Measurements from ENCODE around the gene PNPLA8. TPM values are rescaled to one million over a fixed set of nuclear protein-coding genes. Genes with fewer than 3 reads are reported as not detected.

PNPLA8 gene
- total RNA-seq, 2 experiments from 2014 or later = 23.0 to 26.4 TPM

DNA sequence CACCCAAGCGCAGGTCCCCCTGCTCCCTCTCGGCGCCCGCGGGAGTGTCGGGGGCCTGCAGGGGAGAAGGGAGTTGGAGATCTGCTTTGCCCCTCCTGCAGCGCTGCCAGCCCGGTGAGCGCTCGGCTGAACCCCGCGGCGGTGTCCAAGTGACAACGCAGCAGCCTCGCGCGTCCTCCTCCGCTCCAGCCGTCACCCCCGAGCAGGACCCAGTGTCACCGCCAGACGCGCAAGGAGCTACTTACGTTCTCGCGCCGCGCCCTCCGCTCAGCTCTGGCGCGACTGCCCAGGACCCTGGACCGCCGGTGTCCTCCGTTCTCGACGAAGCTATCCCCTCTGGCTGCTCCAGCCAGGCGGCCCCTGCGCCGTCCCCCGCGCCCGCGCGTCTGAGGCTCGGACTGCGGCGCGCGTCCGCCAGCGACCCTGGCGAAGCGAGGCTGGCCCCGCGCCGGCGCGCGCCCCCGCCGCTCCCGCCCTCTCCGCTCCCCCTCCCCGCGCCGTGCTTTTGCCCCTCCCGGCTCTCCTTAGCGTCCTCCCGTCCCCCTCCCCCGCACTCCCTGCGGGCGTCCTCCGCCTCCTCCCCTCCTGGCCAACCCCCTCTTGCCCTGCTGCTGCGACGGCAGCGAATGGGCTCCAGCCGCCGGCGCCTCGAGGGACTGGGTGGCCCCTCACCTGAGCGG, 69.8 kb downstream of the PNPLA8 start, which contains the start of gene NRCAM:
Gene NRCAM, minus strand, starts transcription at position 439 of the 680 bp plus-strand sequence. CDS start 216,372 bp downstream, outside the sequence.
- no peak for TF ChIP-seq EZH2phosphoT487 (IDR thresholded peaks at IDR 0.05; ENCODE audit: borderline replicate concordance, low read depth, low read length)
- TF ChIP-seq CTCF (conservative IDR thresholded peaks at IDR 0.05; ENCODE audit: low read length) = no peak
- no peaks in the 10 kb centered on the region for H3K9me3 ChIP-seq (ENCODE audit: low read length)
- no peak within 1 kb of the TSS for H2AFZ ChIP-seq (ENCODE audit: low read length)
- CTCF ChIA-PET (ENCODE audit: unreplicated experiment) = no interaction called here
- H3K4me1 ChIP-seq (ENCODE audit: insufficient read depth, low read length, poor library complexity, severe bottlenecking) = no peaks in the 10 kb centered on the region
- H3K79me2 ChIP-seq (ENCODE audit: insufficient read depth, low read depth, low read length) = no peaks in the 10 kb centered on the region
- intact Hi-C loops (cut with micrococcal nuclease; ENCODE audit: unreplicated experiment) = no loop called here
- no TSS peak for BruUV-seq (replicated peaks)
- H4K20me1 ChIP-seq (ENCODE audit: insufficient read depth, low read length) = no peaks in the 10 kb centered on the region
- no peaks in the 10 kb centered on the region for H3K36me3 ChIP-seq (ENCODE audit: insufficient read depth, low read length)
- H3K4me2 ChIP-seq (ENCODE audit: low read length) = no peak within 1 kb of the TSS
- no peak within 1 kb of the TSS for H3K4me3 ChIP-seq (ENCODE audit: low read depth, low read length, poor library complexity, severe bottlenecking)
- DNase-seq (ENCODE audit: low spot score) = no peak
- no peaks in the 10 kb centered on the region for H3K9me2 ChIP-seq (ENCODE audit: insufficient read depth, low read length)
- no peak within 1 kb of the TSS for H3K27ac ChIP-seq (ENCODE audit: low read depth, low read length, poor library complexity, severe bottlenecking)
- POLR2A ChIA-PET = interaction anchor here (0.6 kb wide), 1 partner anchor 104 kb away, joined by 3 read pairs; no protein-coding TSS in a partner anchor

DNA sequence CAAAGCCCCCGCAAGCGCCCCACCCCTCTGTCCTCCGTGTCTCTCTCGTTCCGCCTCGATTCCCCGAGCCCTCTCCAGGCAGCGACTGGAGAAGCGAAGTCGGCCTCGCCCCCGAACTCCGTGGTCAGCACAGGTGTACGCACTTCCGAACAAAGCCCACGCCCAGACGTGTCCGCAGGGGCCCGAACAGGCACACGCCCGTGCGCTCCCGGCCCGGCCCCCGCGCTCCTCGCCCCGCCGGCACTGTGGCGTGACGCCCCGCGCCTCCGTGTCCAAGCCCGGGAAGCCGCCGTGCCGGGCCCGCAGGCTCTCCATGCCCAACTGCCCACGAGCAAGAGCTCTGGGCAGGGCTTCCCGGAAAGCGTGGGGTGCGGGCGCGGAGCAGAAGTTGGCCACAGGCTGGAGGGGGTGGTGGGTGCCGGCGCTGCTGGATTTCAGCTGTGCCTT, 70.4 kb downstream of the PNPLA8 start:
- intact Hi-C loops (cut with micrococcal nuclease; ENCODE audit: unreplicated experiment) = no loop called here
- H4K20me1 ChIP-seq (ENCODE audit: insufficient read depth, low read length) = no peaks in the 10 kb centered on the region
- DNase-seq (ENCODE audit: low spot score) = no peak
- H2AFZ ChIP-seq (ENCODE audit: low read length) = no peak overlapping the region
- TF ChIP-seq EZH2phosphoT487 (IDR thresholded peaks at IDR 0.05; ENCODE audit: borderline replicate concordance, low read depth, low read length) (no peak), CTCF (conservative IDR thresholded peaks at IDR 0.05; ENCODE audit: low read length) (no peak)
- no peaks in the 10 kb centered on the region for H3K79me2 ChIP-seq (ENCODE audit: insufficient read depth, low read depth, low read length)
- H3K4me3 ChIP-seq (ENCODE audit: low read depth, low read length, poor library complexity, severe bottlenecking) = no peak overlapping the region
- H3K36me3 ChIP-seq (ENCODE audit: insufficient read depth, low read length) = no peaks in the 10 kb centered on the region
- H3K9me3 ChIP-seq (ENCODE audit: low read length) = no peaks in the 10 kb centered on the region
- ChIA-PET CTCF (ENCODE audit: unreplicated experiment) (no interaction called here), POLR2A (interaction anchor here (0.6 kb wide), 1 partner anchor 104 kb away, joined by 3 read pairs; no protein-coding TSS in a partner anchor)
- H3K27ac ChIP-seq (ENCODE audit: low read depth, low read length, poor library complexity, severe bottlenecking) = no peak overlapping the region
- H3K9me2 ChIP-seq (ENCODE audit: insufficient read depth, low read length) = no peaks in the 10 kb centered on the region
- H3K4me2 ChIP-seq (ENCODE audit: low read length) = no peak overlapping the region
- BruUV-seq (replicated peaks) = no TSS peak
- no peaks in the 10 kb centered on the region for H3K4me1 ChIP-seq (ENCODE audit: insufficient read depth, low read length, poor library complexity, severe bottlenecking)
